NCI-H69 (cell line): Measurements from ENCODE around the gene MARCHF11.

Source experiments
- DNase-seq: peaks from one replicate; lab custom pipeline; 2025; lab: John Stamatoyannopoulos, UW

The MARCHF11 gene

GRCh38 chr5:16051246-16051755, 128.3 kb downstream of the MARCHF11 start:
- no peak for DNase-seq

GRCh38 chr5:16050414-16050813, 129.2 kb downstream of the MARCHF11 start:
- DNase-seq: no peak

- DNase-seq: no peak
These were observed 129.8 kb downstream of the MARCHF11 start for GRCh38 chr5:16049761-16050160.

- no peak for DNase-seq
These were observed 131.5 kb downstream of the MARCHF11 start for GRCh38 chr5:16048132-16048531.

DNA sequence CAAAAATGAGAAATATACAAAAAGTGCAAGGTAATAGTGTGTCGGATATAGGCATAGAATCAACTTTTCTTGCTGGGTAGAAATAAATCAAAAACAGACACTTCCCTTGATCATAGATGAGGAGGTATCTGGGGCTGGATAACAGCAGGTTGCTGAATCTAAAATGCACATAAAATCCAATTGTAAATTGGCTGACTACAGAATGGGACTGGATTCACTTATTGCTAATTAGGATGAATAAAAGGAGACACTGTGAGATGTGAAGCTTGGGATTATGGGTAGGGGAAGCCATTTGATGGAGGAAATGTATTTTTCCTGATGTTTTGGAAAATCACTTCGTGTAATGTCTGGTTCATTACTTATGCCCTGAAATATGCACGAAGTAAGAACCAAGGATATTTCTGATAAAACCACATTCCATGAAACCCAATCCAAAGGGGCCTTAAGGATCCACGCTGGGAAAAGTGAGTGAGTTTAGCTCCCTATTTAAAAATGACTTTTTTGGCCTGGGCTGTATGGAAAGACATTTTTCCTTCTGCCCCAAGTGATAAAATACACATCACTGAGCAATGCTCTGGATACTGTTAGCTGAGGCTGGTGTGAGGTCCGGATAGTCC, 136.1 kb downstream of the MARCHF11 start:
- no peak for DNase-seq

- DNase-seq: no peak
These were observed 142.3 kb downstream of the MARCHF11 start for GRCh38 chr5:16037121-16037845.

DNA sequence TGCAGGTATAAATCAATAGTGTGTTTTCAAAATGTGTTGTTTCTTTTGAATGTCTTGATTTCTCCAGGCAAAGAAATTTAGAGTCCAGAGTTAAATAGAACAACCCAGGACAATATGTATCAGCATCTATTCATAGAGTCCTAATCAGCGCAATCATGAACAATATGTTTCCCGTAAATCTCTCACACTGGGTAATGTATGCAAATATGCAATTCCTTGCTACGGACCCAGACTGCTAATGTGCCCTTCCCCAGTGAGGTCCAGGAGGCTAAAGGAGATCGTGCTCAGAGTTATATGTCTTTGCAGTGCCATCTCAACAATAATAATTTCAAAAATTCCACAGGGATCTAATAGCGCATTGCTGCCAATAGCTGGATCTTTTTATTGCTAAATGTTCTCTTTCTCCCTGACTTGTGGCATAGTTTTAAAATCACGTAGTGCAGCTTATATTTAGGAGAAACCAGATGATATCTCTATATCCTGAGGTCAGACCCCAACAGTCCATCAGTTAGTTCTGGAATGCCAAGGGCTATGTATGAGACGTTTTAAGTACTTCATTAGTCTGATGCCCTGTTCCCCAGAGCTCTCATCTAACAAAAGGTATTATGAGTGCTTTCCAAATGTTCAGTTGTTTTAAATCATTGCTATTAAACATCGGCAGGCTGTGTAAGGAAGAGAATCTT, 145.1 kb downstream of the MARCHF11 start:
- no peak for DNase-seq

GRCh38 chr5:16033187-16033925, 146.2 kb downstream of the MARCHF11 start:
- DNase-seq: no peak

- DNase-seq: no peak
These were observed 150.9 kb downstream of the MARCHF11 start for GRCh38 chr5:16028708-16029107.

GRCh38 chr5:16025681-16026080, 153.9 kb downstream of the MARCHF11 start:
- DNase-seq: no peak

GRCh38 chr5:16018970-16019369, 160.6 kb downstream of the MARCHF11 start:
- no peak for DNase-seq

- no peak for DNase-seq
These were observed 161.9 kb downstream of the MARCHF11 start for GRCh38 chr5:16017720-16018119.
